Measurements from ENCODE around the gene MRPL58.
"Not testable (repeated sequence)": the region's sequence is repeated elsewhere in the genome, so short reads cannot be mapped to it uniquely, and the experiment has no call there.

The MRPL58 gene

DNA sequence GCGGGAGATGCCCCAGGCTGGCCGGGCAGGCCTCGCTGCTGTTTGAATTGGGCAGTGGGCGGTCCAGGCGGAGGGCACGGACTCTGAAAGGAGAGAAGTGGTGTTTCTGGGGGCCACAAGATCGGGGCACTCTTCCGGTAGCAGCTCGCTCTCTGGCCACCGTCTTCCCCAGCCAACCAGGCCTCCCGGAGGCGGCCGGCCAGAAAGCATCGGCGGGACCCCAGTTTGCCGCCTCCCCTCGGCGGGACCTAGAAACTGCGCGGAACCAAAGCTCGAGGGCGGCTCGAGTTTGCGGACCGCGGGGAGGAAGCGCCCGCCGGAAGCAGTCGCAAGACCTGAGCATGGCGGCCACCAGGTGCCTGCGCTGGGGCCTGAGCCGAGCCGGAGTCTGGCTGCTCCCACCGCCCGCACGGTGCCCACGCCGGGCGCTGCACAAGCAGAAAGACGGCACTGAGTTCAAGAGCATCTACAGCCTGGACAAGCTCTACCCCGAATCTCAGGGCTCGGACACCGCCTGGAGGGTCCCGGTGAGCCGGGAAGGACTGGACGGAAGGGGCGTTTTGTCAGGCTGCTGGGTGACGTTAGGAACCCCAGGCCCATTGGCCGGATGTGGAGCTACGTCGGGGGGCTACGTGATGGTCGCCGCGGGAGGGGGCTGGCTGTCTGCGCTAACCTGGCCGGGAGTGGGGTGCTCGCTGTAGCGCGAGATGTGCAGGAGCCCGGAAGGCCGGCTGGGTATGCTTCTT is at the start of gene MRPL58:
Gene MRPL58 (plus strand): TSS at position 325 of the 746 bp plus-strand sequence. CDS start 17 bp downstream, at position 342.
- peak; percentile 92 for DNase-seq

DNA sequence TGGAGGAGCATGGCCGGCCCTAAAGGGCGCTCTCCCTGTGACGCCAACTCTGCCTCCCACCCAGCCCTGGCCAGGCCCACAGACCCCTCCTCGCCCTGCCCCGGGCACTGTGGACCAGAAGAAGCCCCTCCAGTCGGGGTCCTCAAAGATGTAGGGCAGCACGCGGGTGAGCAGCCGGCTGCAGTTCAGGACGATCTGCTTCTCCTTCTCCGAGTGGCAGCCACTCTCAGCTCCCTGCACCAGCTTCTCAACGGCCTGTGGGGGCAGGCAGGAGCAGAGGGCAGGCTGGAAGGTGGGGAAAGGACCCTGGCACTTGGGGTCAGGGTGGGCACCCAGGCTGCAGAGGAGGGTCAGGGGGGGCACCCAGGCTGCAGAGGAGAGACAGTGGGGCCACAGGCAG is 48.8 kb upstream of the MRPL58 start:
- peak; percentile 20 for DNase-seq

DNA sequence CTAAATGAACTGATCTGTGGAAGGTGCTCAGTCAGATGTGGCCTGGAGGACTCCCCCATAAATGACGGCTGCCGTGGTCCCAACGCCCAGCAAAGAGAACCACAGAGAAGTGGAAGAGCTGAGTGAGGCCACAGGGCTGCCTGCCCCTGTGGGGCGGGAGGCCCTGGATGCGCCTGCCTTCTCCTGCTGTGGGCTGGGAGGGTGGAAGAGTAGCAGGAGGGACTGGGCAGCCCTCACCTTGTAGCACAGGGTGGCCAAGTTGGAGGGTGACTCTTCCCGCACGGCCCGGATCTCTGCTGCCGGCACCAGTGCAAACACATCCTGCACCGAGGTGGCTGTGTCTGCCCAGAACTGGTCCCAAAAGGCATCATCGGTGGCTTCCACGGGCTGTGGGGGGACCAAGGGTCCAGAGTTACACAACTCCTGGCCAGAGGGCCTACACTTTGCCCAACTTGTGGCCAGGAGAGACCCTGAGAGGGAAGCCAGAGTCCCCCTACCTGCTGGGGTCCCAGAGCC is 48.2 kb upstream of the MRPL58 start:
- no peak for DNase-seq

DNA sequence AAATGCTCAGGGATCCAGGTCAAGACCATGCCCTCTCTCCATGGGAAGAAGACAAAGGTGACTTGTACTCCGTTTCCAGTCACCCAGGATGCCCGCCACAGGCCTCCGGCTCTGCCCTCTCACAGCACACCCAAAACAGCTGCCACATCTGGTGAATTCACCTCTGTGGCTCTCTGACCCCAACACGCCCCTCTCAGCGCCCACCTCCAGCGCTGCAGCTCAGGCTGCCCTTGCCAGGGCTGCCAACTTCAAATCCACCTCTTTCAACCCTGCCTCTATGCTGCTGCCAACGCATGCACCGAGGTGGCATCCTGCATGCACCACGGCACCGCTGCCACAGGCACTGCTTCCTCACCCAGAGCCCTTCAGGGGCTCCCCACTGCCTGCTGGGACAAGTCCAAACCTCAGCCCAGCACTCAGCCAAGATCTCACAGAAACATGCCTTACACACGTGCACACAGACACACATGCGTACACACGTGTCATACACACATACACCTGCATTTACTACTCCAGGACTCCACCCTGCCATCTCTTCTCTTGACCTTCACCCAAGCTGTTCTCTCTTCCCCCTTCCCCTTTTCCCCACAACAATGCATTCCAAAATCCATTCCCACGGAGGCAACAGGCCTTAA is 47.4 kb upstream of the MRPL58 start:
- DNase-seq: no peak

DNA sequence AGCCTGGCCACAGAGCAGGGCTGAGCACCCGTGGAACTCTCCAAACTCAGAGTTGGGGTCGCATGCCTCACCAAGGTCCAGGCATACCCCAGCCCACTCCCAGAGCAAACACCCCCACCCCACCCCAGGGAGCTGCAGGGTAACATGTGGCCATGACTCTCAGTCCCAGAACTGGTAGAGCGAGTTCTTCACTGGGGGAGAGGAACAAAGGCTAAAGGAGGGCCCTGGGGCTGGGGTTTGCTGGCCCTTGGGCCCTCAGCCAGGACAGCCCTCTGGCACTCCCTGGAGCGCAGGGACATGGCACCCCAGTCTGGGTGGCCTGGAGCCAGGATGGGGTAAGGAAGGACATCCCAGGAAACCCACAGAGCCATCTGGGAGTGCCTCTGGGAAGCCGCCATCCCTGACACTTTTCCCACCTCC is 44.1 kb upstream of the MRPL58 start:
- no peak for DNase-seq

DNA sequence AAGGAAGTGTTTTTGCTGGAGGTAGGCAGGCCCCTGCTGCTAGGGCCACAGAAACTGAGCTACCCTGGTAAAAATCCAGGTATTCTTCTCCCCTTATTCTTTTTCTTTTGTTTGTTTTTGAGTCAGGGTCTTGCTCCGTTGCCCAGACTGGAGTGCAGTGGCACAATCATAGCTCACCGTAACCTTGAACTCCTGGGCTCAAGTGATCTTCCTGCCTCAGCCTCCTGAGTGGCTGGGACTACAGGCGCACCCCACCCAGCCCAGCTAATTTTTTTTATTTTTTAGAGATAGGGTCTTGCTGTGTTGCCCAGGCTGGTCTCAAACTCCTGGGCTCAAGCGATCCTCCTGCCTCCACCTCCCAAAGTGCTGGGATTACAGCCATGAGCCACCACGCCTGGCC is 43.0 kb upstream of the MRPL58 start:
- DNase-seq: not testable (repeated sequence)

DNA sequence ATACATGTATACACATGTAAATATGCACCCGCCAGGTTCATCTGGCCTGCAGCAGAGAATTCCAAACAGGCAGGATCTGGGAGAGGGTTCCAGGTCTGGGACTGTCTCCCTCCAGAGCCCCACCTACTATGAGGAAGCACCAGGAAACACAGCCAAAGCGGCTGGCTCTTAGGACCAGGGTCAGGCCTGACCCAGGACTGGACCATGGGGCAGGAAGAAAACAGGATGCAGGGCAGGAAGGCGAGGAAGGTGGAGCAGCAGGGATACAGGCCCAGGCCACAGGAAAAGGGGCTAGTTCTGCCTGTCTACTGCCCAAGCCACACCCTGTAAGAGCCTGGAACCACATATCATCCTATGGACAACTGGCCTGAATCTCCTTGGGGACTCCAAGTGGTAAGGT is 42.1 kb upstream of the MRPL58 start:
- DNase-seq: no peak

DNA sequence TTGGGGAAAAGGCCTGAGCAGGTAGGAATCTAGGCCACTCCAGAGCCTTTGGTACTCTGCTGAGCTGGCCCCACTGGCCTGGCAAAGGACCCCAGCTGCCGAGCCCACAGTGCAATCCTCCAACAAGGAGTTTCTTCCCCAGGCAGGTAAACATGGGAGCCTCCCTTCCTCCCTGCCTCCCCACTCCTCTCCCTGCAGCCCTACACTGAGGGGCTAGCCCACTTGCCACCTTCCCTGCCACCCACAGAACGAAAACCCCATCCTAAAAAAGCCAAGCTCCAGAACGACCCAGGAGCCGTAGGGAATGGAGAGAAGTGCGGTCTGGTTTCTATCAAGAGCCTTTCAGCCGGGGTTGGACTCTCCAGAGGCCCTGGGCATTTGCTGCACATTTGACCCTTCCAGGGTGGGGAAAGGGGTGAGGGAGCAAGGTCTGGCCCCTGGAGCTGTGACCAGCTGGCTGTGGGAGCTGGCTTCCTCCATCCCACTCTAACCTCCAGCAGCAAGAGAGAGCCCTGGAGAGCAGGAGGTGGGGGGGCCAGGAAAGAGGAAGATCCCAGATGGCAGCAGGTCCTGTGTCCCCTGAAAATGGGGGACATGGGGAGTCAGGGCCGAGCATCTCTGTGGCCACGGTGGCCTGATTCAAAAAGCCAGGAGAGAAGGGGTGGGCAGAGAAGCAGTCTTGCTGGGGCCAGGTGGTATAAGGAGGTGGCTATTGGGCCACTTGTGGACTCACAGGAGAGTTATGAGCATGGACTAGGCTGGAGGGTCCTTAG is 41.2 kb upstream of the MRPL58 start:
- no peak for DNase-seq

DNA sequence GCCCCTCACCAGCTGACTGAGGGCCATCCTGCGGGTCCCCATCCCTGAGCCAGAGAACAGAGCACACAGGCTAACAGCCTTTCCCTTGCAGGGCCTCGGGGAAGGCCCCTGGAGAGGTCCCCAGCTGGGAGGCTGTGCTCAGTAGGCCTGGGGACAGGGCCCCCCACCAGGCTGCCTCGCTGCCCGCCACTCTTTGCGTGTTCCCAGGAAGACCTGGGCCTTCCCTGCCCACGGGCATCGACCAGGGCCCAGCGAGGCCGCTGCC is 40.7 kb upstream of the MRPL58 start:
- DNase-seq: no peak

DNA sequence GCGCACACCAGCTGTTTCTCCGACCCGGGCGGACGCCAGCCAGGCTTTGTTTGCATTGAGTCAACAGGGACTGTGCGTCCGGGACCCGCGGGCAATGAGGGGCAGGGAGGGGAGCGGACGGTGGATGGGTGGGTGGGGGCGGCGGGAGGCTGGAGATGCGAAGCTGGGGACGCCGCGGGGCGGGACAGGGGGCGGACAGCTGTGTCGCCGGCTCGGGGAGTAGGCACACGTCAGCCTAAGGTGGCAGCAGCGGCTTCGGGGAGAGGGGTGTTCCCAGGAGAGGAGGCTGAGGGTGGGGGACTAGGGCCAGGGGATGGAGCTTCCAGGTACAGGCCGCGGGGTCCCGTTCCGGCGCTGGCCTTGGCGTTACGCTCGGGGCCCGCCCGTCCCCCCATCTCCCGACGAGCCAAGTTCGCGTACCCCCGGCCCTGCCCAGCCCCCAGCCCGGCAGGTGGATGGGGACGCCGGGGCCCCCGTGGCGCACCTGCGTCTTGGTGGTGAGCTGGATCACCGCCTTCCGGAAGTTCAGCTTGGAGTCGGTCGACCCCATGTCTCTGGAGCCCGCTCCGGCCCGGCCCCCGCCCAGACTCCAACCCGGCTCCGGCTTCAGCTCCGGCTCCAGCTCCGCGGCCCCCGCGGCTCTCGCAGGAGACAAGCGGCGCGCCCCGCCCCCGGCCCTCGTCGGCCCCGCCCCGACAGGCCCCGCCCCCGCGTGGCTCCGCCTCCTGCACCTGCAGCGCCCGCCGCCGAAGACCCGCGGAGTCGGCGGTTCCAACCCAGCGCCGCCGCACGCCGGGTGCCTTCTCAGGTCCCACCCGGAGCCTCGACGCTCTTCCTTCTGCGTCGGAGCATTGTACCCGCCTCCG is 40.1 kb upstream of the MRPL58 start, which contains the start of gene HID1:
Gene HID1 (minus strand): TSS at position 653 of the 866 bp plus-strand sequence. CDS start 103 bp downstream, at position 550.
- DNase-seq: peak; percentile 64

DNA sequence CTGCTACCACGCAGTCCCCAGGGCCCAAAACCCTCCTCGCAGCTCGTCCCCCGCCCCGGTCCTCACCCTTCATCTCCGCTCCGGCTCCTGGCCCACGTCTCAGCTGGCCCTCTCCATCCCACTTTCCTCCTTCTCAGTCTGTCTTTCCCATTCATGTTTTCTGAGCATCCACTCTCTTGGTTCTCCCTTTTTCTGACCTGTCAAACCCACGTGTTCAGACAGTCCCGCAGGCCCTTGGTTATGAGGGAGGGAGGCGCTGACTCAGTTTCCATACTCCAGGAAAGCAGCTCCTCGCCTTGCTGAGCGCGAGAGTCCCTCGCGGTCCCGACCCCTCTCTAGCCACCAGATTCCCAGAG is 39.5 kb upstream of the MRPL58 start:
- no peak for DNase-seq

DNA sequence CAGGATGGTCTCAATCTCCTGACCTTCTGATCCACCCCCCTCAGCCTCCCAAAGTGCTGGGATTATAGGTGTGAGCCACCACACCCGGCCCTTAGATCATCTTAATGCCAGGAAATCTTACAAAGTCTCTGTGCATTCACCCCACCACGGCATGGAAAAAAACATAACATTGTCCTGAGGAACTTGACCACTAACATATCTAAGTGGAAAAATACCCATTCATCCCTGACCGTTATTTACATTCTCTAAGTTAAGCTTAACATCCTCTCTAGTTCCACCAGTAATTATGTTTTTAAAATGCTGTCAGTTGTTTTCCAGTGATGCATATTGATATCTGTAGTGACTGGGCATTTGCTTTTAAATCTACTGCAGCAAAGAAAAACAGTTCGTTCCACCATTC is 36.5 kb upstream of the MRPL58 start:
- DNase-seq: no peak

DNA sequence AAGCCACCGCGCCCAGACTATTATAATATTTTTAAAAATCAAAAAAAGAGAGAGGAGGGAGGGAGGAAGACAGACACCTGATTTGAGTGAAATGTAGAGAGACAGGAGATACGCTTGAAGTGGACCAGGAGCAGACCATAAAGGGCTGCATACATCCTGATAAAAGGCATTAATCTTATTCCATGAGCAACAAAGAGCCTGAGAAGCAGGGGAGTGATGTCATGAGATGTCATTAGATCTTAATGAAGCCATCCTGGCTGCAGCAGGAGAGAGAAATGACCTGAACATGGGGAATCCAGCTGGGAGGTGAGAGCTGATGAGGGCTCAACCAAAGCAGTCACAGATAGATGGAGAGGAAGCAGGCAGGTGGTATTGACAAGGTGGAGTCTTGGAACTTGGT is 34.7 kb upstream of the MRPL58 start:
- DNase-seq: no peak

DNA sequence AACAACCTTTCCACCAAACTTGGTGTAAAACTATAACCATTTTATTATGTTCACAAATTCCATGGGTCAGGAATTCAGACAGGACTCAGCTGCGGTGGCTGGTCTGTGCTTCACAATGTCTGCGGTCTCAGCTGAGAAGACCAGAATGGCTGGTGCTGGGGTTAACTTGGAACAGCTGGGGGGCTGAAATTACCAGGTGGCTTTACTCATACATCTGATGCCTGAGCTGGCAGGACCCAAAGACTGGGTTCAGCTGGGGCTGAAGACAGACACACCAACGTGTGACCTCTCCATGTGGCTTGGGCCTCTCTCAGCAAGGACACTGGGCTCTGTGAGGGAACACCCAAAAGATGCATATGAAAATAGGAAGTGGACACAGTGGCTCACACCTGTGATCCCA is 34.2 kb upstream of the MRPL58 start:
- DNase-seq: no peak

DNA sequence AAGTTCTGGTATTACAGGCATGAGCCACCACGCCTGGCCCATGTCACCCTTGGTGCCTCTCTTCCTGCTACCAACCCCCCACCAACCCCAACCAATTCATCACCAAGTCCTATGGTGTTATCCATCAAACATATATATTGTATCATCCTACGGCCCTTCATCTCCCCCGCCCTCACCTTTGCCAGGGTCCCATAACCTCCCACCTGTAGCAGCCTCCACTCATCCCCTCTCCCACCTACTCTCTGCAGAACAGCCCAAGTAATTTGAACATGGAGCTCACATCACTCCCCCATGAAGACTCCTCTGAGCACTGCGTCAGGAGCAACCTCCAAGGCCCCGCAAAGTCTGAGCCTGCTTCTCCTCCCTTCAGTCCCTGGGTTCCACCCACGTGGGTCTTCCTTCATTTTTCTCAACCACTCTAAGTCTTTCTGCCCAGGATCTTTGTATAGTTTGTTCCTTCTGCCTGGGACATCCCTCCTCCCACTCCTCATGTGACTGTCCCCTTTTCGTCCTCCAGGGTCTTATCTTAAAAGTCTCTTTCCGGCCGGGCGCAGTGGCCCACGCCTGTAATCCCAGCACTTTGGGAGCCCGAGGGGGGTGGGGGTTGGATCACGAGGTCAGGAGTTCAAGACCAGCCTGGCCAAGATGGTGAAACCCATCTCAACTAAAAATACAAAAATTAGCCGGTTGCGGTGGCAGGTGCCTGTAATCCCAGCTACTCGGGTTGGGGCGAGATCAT is 32.9 kb upstream of the MRPL58 start:
- no peak for DNase-seq

DNA sequence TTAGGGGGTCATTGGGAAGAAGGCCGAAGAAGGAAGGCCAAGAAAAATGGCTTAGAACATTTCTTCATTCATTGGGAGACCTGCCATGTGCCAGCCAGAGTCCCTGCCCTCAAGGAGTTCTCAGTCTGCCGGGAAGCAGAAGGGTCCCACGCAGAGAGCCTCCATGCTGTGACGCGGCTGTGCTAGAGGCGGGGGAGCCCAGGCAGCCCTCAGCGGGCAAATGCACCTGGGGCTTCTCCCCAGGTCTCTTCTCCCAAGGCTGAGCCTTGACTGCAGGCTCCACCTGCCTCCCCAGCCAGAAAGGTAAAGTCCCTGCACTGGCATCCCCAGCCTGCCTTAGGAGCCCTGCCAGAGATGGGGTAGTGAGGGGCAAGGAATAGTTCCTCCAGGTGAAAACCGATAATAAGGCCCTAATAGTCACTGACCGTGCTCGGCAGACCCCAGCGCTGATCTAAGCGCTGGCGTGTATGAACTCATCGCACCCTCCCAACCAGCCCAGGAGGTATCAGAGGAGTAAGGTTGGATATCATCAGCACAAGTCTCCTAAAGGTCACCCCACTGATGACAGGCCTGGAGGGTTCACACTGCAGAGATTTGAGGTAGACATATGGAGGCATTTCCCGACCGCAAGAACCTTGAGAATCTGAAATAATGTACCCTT is 31.0 kb upstream of the MRPL58 start:
- no peak for DNase-seq

DNA sequence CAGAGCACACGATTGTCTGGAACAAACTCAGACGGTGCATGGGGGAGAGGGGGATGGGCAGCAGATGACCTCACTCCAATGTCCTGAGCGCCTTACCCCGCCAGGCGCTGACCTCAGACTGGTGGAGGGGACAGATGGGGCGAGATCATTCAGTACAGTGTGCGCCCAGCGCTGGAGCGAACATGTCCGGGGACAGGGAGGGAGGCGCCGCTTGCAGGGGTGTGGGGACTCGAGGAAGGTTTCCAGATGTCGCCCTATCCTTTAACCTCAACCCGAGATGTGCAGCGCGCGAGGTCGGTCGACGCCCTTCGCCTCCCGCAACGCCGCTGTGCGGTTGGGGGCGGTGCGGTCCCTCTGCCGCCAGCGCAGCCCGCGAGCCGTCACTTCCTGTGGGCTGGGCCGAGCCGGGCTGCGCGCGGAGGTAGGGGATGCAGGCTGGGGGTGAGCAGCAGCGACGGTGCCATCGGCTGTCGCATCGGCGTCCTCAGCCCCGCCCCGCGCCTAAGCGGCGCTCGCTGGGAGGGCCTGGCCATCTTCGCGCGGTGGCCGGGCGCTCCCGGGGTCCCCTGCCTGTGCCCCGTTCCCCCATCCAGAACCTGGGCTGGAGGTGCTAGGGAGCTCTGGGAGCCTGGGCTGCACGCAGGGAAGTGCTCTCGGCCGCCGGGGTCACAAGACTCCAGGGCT is 30.3 kb upstream of the MRPL58 start:
- DNase-seq: peak; percentile 52

DNA sequence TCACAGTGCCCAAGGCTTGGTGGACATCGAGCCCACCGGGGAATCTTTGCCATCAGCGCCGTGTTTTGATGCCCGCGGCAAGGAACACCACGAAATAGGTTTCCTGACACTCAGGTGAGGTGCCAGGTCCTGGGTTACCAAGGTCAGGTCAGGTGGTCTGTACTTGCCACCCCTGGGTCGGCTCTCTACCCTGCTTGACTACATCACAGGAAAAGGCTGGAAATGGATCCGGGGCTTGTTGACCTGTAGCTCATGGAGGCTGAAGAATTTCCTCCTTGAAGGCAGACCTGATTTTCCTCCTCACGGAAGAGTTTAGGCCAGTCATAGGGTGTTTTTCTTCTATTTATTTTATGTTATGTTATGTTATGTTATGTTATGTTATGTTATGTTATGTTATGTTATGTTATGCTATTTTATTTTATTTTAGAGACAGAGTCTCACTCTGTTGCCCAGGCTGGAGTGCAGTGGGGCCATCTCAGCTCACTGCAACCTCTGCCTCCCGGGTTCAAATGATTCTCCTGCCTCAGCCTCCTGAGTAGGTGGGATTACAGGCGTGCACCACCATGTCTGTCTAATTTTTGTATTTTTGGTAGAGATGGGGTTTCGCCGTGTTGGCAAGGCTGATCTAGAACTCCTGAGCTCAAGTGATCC is 29.7 kb upstream of the MRPL58 start:
- not testable (repeated sequence) for DNase-seq

DNA sequence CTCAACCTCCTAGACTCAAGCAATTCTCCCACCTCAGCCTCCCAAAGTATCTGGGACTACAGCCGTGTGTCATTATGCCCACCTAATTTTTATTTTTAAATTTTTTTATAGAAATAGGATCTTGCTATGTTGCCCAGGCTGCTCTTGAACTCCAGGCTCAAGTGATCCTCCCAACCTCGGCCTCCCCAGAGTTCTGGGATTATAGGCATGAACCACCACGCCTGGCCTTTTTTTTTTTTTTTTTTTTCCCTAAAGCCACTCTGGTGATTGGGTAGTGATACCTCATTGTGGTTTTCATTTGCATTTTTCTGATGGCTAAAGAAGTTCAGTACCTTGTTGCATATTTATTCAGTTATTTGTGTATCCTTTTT is 26.3 kb upstream of the MRPL58 start:
- DNase-seq: no peak

DNA sequence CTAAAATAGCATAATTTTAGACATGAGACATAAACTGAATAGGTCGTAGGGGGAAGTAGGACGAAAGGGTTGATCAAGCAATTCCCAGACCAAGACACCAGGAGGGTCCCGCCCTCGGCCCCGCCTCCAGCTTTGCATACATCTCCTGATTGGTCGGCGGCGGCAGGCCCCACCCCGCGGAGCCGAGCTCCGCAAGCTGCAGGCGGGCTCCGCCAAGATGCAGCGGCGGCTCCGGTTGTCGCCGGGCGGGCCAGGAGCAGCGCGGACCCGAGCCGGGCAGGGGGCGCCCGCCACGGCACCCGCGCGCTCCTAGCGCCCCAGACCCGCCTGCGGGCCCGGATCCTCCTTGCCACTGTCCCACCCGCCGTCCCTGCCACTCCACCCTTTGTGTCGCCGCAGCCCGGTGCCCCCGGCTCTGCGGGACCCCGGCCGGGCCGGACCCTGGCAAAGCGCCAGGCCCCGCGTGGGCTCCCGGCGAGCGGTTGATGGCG is 25.0 kb upstream of the MRPL58 start, which contains the start of gene CDR2L:
Gene CDR2L (plus strand): TSS at position 215 of the 491 bp plus-strand sequence. CDS start 412 bp downstream, outside the sequence.
- DNase-seq: peak; percentile 96

All from hematopoietic multipotent progenitor cell treated with erythropoietin and hydrocortisone succinate and interleukin-3 and kit ligand, for 6 days (in vitro differentiated cells).